GM18498 (cell line): ENCODE measurements around the gene HSPA12A.

Source experiments
- ATAC-seq: cut with Tn5 transposase; IDR thresholded peaks from one replicate; pipeline ENCODE4 v1.9.1; 2021; ENCODE audit warnings: mild to moderate bottlenecking, moderate library complexity; ENCODE audit not compliant: unreplicated experiment

The HSPA12A gene

GRCh38 chr10:116634126-116634975, 108.0 kb downstream of the HSPA12A start:
- ATAC-seq: no peak

GRCh38 chr10:116633216-116633600, 109.2 kb downstream of the HSPA12A start:
- no peak for ATAC-seq

- ATAC-seq: no peak
Observed at GRCh38 chr10:116632596-116633215, 109.7 kb downstream of the HSPA12A start.

GRCh38 chr10:116631871-116632295, 110.5 kb downstream of the HSPA12A start:
- ATAC-seq: no peak

GRCh38 chr10:116630020-116630419, 112.3 kb downstream of the HSPA12A start:
- ATAC-seq: no peak

GRCh38 chr10:116629340-116629739, 113.0 kb downstream of the HSPA12A start:
- no peak for ATAC-seq

GRCh38 chr10:116627386-116627933, 114.9 kb downstream of the HSPA12A start:
- no peak for ATAC-seq

- no peak for ATAC-seq
Observed at GRCh38 chr10:116626815-116627214, 115.6 kb downstream of the HSPA12A start.

- no peak for ATAC-seq
Observed at GRCh38 chr10:116625845-116626244, 116.5 kb downstream of the HSPA12A start.

GRCh38 chr10:116621934-116622655, 120.3 kb downstream of the HSPA12A start:
- no peak for ATAC-seq

- no peak for ATAC-seq
Observed at GRCh38 chr10:116621476-116621875, 120.9 kb downstream of the HSPA12A start.
